NB4 (cell line): Measurements from ENCODE around the gene ABRAXAS1.

Experiments used
- DNase-seq: peaks from one replicate; pipeline ENCODE4 v3.0.0; 2010; ENCODE audit warnings: low read depth
- H3K4me3 ChIP-seq: one replicate; pipeline ENCODE4 v1.5.1; 2011; ENCODE audit warnings: mild to moderate bottlenecking, low read depth, low read length, moderate library complexity
- CTCF ChIP-seq: IDR thresholded peaks from one replicate; pipeline ENCODE4 v1.5.1; 2012; ENCODE audit warnings: low read depth, low read length
- MAX ChIP-seq: IDR thresholded peaks from 2 replicates; pipeline ENCODE4 v1.6.1; 2011; ENCODE audit warnings: low read depth, low read length
- MYC ChIP-seq: IDR thresholded peaks from 2 replicates; pipeline ENCODE4 v1.6.1; 2011; ENCODE audit warnings: low read depth, low read length
- POLR2A ChIP-seq: IDR thresholded peaks from 2 replicates; pipeline ENCODE4 v1.6.1; 2011; ENCODE audit warnings: mild to moderate bottlenecking; ENCODE audit not compliant: insufficient read length; ENCODE audit errors: extremely low read depth

The ABRAXAS1 gene

GRCh38 chr4:83438719-83439118 is 46.2 kb downstream of the ABRAXAS1 start:
- H3K4me3 ChIP-seq, result no peak overlapping the region
- DNase-seq, result no peak
- no peak for TF ChIP-seq MAX
- TF ChIP-seq CTCF, result no peak
- no peak for TF ChIP-seq MYC
- no peak for TF ChIP-seq POLR2A

GRCh38 chr4:83436680-83437079 is 48.2 kb downstream of the ABRAXAS1 start:
- DNase-seq, result no peak
- TF ChIP-seq MYC, result no peak
- no peak for TF ChIP-seq MAX
- no peak for TF ChIP-seq POLR2A
- no peak for TF ChIP-seq CTCF
- H3K4me3 ChIP-seq, result no peak overlapping the region

- TF ChIP-seq MYC, result no peak
- TF ChIP-seq MAX, result no peak
- no peak for TF ChIP-seq POLR2A
- no peak overlapping the region for H3K4me3 ChIP-seq
- no peak for DNase-seq
Measured at GRCh38 chr4:83431200-83431599, 53.7 kb downstream of the ABRAXAS1 start.

- H3K4me3 ChIP-seq, result no peak overlapping the region
- no peak for DNase-seq
- TF ChIP-seq POLR2A (no peak), CTCF (no peak), MAX (no peak), MYC (no peak)
Measured at GRCh38 chr4:83418211-83418610, 66.7 kb downstream of the ABRAXAS1 start.

GRCh38 chr4:83417566-83417965 is 67.3 kb downstream of the ABRAXAS1 start:
- TF ChIP-seq CTCF, result no peak
- no peak for TF ChIP-seq MAX
- no peak for TF ChIP-seq POLR2A
- TF ChIP-seq MYC, result no peak
- H3K4me3 ChIP-seq, result no peak overlapping the region
- DNase-seq, result no peak

- DNase-seq, result no peak
- TF ChIP-seq MYC (no peak), MAX (no peak), POLR2A (no peak), CTCF (no peak)
- no peak overlapping the region for H3K4me3 ChIP-seq
Measured at GRCh38 chr4:83413676-83414075, 71.2 kb downstream of the ABRAXAS1 start.
